ENCODE results near the gene COA5.

The COA5 gene, protein sequence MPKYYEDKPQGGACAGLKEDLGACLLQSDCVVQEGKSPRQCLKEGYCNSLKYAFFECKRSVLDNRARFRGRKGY

DNA sequence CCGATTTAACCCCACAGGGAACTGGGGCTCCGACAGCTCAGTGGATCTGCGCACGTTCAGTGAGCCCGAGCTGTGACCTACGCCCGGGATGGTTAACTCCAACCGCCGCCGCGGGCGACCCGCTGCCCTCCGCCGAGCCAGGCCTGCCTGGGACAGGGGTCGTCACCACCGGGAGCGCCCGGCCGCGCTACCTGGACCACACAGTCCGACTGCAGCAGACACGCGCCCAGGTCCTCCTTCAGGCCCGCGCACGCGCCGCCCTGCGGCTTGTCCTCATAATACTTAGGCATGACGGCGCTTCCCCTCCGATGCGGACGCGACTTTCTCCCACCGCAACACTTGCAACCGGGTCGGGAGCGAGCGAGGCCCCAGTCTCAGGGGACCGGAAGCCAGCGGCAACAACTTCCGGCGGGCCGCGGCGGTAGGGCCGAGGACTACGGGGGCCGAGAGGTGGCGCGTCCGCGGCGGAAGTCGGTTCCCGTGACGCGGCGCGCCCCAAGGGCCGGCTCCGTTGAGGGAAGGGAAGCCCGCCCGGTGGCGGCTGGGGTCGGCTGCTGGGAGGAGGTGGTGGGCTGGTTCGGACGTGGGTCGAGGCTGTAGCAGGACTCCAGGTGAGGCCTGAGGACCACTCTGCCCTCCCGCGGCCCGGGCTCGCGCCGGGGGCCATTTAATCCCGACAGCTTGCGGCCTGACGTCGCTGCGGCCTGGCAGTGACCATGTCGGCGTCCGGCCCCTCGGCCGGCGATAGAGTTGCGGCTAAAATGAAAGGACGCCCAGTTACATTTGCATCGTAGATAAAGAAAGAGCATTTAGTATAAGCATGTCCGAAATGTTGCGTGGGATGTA is at the start of gene COA5, which contains the start of gene UNC50:
COA5 (minus strand) TSS at position 397 of the 846 bp plus-strand sequence; CDS start at position 290, 107 bp downstream.
UNC50 (plus strand) TSS at position 474 of the 846 bp plus-strand sequence. CDS start 1,171 bp downstream, outside the sequence.
- DNase-seq, result peak; percentile 93

DNA sequence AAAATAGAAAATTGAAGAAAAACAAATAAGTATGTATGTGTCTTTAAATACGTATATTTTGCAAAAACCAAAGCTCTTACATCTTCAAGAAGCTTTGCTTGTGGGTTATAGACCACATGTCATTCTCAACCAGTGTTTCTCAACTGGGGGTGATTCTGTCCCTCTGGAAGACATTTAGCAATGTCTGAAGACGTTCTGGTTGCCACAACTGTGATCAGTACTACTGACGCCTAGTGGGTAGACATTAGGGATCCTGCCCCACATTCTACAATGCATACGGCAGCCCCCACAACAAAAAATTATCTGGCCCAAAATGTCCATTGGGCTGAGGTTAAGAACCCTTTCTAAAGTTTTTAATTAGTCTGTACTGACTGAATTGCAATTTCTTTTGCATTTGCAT is 48.5 kb upstream of the COA5 start:
- DNase-seq, result no peak

DNA sequence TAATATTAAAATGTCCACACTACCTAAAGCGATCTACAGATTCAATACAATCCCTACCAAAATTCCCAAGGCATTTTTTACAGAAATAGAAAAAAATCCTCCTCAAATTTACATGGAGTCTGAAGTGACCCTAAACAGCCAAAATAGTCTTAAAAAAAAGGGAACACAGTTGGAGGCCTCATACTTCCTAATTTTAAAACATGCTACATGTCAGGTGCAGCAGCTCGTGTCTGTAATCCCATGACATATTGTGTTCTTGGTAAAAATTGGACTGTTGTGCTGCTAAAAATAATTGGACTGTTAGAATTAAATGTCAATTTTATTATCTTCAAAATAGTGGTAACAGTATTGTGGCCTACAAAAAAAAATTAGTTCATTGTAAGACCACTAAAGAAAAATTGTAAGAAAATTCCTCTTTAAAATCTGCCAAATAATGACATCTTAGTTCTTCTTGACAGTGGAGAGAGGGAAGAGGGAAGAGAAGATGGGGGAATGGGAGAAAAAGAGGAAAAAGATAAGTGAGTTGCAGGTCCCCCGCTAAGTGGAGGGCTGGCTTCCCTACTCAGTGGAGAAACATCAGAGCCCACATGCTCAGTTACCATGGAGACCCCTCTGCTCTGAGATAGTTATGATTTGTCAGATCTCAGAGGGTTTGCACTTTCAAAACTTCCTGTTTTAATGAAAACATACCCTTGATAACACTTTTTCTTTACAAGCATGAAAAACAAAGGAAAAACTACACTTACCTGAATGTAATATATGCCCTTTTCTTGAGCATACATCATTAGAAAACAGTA is 46.6 kb upstream of the COA5 start:
- DNase-seq, result no peak

DNA sequence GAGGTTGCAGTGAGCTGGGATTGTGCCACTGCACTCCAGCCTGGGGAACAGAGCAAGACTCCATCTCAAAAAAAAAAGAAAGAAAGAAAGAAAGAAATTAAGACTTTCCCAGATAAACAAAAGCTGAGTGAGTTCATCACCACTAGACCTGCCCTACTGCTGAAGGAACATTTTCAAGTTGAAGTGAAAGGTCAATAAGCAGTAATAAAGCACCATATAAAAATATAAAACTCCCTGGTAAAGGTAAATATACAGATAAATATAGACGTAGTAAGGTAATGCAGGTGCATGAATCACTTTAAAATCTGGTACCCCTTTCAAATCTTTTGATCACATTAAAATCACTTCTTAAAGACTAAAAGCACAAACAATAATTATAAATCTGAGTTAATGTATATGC is 42.7 kb upstream of the COA5 start:
- DNase-seq, result no peak

DNA sequence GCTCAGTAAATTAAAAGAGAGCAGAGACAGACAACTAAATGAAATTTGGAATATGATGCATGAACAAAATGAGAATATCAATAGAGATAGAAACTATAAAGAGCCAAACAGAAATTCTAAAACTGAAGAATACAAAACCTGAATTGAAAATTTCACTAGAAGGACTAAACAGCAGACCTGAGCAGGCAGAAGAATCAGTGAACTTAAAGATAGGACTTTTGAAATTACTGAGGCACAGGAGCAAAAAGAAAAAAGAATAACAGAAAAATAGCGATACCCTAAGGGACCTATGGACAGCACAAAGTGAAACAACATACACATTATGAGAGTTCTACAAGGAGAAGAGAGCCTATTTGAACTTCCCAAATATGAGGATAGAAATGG is 41.7 kb upstream of the COA5 start:
- DNase-seq, result no peak

DNA sequence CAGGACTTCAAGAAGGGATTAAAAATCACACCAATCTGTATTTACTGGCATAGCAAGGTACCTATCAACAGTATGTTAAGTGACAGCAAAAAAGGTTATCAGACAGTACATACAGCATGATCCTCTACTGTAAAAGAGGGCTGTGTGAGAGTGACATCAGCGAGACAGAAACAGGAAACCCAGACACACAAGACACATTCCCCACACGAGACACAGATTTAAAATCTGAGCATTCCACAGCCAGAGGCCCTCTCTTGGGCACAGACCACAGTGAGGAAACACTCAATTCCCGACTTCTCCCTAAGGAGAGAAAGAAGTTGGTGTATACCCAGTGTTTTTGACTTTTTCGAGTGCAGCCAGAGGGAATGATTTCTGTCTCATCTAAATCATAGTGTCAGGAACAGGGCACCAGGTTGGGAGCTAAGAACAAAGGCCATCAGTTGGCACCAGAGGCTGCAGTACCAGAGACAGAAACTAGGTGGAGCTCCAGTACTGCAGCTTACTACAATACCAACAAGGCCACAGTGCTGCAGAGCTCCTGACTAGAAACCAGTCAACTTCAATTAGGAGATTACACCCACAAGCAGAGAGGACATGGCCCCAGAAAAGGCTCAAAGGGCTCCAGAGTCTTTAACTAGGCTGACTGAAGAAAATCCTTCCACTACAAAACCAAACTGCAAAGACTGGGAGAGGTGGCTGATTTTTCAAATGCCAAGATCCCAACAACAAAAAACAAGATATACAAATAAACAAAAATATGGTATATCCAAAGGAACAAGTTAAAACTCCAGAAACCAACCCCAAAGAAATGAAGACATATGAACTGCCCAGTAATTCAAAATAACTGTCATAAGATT is 41.1 kb upstream of the COA5 start:
- peak; percentile 96 for DNase-seq

DNA sequence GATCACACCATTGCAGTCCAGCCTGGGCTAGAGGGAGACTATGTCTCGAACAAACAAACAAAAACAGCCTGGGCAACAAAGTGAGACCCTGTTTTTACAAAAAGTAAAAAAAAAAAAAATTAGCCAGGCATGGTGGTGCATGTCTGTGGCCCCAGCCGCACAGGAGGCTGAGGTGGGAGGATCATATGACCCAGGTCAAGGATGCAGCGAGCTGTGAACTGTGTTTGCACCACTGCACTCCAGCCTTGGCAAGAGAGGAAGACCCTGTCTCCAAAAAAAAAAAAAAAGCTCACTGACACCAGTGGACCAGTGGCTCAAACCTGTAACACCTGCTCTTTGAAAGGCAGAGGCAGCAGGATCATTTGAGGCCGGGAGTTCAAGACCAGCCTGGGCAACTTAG is 40.1 kb upstream of the COA5 start:
- no peak for DNase-seq

DNA sequence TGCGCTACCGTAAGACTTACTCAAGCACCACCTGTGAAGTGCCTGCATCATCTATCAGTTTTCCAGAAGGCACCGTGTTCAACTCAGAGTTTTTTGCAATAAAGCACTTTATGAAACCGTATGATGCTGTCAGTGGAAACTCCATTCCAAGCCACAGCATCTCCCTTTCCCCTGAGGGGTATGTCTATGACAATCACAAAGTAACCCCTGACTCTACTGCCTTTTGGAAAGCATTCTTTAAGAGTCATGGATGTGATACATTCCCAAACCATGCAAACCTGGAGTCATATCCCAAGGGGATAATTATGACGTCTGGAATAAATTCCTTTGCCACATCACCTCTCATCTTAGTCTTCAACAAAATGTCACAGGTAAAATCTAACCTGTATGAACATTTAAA is 39.3 kb upstream of the COA5 start:
- no peak for DNase-seq

DNA sequence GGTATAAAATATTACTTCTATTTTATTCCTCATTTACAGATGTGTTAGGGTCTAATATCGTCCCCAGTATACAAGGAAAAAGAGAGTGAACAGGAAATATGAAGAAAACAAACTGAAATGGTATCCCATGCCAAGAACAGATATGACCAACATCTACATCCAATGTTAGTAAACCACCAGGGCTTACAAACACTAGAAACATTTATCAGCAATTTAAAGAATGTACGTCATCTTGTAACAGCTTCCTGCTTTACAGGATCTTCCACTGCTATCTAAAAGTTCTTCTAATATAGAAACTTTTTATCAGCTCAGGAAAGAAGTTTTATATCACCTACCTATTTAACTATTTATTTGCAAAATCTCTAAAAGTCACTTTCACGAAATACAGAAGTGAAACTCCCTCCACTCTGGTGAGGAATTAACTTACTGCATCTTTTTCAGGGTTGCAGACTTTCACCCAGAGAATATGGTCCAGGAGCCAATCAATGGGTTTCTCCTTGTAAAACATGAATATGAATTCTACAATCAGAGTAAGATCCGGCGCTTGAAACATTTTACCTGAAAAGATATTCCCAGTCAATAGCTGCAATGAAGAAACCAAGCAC is 35.3 kb upstream of the COA5 start:
- no peak for DNase-seq

DNA sequence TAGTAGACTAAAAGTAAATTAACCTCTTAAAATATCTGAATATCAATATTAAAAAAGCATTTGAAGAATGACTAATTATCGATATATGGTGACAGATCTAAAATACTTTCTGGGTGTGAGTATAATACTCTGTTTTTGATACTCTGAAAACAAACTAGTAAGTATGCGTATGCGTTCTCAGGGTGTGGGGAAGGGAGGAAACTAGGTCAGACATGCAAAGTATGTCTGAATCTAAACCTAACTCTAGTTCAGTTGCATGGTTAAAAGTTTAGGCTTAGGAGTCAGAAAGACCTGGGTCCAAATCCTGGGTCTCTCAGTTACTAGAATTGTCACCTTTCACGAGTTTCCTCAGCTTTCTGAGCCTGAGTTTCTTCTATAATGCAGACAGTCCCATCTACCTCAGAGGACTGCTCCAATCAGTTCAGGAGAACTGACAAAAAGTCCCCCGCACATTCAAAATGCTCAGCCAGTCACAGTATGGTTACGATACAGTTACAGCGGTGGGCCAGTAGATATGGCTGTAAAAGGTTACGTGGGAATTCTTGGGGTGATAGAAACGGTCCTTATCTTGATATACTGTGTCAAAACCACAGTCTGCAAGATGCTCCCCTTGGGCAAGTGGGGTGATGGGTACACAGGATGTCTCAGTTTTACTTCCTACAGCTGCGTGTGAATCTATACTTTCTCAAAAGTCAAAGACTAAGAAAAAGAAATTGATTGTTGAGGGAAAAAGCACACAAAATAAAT is 29.3 kb upstream of the COA5 start:
- DNase-seq, result no peak

DNA sequence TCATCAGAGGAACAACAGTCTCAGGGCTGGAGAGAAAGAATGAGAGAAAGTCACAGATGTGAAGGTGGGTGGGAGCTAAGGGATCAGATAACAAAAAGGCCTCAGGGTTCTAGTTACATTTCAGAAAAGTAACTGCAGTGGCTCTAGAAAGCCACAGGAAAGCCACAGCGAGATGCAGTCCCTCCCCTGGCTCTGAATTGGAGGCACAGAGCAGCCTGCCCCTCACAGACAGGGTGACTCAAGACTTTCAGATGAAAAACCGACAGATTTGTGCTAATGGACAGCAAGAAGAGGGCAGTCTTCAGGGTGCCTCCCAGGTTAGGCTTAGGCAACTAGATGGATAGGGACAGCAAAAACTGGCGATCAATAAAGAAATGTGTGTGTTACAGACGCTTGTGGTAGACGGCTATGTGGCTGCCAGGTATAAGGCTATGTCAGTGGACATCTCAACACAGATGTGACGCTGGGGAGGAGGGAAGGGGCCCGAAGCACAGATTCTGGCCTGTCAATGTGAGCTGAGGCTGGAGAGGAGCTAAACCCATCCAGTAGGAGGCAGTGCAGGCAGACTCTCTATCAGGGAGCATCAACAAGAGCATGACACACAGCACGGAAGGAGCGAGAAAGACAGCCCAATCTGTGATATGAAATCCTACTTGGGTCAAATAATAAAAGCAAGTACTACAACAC is 26.2 kb upstream of the COA5 start:
- peak; percentile 95 for DNase-seq

DNA sequence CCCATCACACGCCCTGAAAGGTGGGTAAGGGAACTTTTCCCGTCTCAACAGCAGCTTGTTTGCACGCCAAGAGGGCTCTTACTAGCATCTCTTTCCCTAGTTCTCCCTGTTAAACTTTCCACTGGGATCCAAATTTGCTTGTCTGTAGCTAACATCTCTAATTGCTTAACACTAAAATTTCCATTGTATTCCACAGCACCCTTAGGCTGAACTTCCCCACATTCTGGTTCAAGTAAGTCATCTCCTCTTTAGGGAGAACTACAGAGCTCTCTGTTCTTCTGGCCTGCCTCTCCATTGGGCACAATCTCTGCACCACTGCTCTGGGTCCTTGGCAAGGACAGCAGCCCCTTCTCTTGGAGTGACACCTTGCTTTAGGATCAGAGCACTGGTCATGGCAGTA is 24.0 kb upstream of the COA5 start:
- no peak for DNase-seq

DNA sequence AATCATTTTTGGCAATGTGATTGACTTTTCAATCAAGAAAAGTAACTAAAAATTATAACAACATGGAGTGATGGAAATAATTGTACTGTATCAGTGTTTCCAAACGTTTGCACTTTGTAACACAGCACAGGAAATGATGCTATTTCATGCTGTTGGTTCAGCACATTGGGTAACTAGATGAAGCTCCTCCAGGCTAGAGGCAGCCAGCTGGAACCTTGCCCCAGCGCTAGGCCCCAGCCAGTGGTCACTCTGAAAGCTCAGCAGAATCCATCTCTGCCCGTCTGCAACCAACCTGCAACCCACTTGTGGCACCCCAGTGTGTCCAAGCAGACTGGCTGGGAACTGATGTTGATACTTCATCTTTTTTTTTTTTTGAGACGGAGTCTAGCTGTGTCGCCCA is 15.3 kb upstream of the COA5 start:
- no peak for DNase-seq

DNA sequence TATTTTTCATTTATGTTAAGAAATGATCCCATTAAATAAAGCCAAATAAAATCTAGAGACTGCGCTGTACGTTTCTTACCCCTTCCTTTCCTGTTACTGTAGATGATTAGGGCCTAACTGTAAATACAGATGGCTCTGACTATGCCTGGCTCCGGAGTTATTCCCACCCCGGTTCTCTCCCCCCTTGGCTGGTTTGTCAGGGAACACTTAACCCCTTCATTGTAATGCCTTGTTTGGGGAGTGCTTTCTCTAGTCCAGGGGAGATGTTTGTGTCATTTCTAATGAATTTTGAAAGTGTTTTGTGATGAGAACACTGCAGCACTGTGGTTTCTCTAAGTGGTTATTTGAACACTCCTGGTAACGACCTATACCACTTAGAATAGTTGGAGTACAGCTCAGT is 8.8 kb upstream of the COA5 start:
- no peak for DNase-seq

DNA sequence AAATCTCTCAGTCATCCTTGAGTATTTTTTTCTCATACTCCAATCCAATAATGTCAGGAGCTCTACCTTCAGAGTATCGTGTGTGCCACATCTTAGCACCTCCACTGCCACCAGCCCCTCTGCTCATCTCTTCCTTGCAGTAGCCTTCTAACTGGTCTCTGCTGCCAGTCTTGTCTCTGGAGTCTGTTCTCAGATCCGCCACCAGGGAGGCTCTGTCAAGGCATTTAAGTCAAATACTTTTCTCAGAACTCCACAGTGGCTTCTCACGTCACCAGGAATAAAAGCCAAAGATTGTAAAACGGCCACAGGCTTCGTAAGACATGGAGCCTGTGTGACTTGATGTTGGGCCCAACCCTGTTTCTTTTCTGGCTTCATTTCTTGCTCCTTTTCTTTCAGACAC is 7.2 kb upstream of the COA5 start:
- no peak for DNase-seq

DNA sequence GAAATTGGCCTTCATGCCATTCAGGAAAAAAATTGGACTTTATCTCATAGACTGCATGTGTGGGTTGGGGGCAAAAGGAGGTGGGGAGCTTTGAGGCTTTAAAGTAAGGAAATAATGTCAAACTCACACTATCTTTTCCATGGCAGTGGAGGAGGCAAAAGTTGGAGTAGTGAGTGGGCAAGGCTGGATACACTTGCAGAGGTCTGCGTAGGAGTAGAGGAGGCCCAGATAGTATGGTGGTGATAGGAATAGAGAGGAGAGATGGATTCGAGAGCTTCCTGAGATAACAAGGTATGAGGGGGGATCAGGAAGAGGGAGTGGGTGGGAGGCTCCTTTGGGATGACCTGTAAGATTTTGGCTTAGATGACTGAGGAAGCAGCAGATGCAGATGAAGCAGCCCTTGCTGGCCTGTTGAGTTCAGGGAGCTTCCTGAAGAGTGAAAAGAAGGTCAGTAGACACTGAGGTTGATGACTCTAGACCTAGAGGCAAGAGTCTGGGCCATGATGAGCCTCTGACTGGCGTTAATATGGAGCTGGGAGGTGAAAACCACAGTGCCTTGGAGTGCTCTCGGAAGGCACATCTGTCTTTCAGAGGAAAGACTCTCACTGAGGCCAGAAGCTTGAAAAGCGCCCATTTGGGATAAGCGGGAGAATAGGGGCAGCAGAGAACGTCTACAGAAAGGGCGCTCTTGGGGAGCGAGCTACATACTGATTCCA is 5.9 kb upstream of the COA5 start:
- DNase-seq, result no peak

DNA sequence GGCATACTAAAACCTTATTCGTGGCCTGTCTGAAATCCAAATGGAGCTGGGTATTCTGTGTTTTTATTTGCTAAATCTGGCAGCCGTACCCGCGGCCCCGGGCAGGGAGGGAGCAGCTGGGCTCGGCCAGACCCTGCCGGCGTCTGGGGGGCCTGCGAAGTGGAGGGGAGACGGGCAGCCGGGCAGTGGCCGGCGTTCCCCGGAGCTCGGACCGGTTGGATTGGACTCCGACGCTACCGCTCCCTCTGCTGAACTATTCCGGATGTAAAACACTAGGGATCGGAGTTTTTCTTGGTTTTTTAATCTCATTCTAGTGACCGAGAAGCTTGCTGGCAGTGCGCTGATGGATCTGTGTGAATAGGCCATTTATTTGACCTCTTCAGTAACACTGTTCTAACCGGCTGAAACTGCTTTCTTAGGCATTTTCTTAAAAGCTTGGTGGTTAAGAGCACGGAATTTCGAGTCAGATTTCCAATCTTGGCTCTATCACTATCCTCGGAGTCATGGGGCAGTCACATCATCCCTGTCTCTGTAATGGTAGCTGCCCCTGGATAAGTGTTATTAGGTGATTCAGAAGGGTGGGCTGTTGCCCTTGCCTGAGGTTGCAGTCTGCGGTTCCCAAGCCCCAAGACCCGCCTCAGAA is 771 bp upstream of the COA5 start:
- no peak for DNase-seq

DNA sequence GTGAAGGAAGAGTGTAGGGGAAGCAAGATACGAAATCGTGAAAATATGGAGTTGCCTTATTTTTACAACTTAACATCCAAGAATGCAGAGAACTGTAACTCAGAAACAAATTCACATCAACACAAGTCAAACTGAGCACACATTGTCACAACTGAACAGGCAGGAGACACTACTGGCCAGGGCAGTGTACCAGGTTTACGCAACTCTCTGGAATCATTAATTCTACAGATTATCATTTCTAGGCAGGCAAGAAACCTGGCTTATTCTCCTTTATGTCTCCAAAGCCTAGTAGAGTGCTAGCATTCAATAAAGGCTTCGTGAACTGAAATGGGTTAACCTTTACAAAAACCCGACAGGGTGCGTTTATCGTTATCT is 584 bp downstream of the COA5 start:
- no peak for DNase-seq

DNA sequence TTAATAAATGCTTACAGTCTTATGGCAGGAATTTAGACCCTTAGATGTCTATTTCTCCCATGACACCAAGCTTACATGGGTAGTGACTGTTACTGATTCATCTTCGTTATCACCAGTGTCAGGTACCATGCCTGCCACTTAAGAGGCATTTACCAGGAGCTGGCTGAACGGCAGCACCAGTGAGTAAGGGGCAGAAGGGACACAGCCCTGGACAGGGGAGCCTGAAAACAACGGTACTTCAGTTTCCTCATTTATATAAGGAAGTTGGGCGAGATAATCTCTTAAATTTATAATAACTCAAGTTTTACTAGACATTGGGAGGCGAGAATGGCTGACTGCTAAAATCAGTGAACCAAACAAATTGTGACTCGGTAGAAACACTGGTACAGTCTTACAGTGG is 1.2 kb downstream of the COA5 start:
- DNase-seq, result no peak

DNA sequence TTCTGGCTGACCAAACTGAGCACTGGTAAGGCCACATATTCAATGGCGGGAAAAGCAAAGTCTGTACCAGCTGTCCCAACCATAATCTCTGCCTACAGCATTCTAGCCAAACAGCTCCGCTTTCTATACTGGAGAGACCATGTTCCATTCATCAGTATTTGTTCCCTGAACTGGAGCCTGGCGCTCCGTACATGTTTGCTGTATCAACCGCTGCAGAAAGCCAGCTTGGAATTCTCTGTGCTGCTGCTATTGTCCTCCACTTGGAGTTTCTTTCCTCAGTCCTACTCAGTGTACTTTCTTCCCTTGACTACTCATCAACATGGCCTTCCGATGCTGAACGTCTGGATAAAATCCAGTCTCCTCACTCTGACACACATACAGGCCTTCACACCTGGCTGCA is 1.9 kb downstream of the COA5 start:
- DNase-seq, result no peak
